AG09309 (cell line): ENCODE results near the gene TOMT.
A peak's percentile ranks its signal among the peaks of the same experiment; 100 is the strongest.
"Not testable (repeated sequence)": the region's sequence is repeated elsewhere in the genome, so short reads cannot be mapped to it uniquely, and the experiment has no call there.

ENCODE experiments used
- DNase-seq: peaks from one replicate; pipeline ENCODE4 v3.0.0-alpha.2; 2010; ENCODE audit warnings: low read depth
- H3K4me3 ChIP-seq: 2 replicates; pipeline ENCODE4 v1.5.1; 2011; ENCODE audit warnings: mild to moderate bottlenecking, low read depth, low read length, moderate library complexity; ENCODE audit not compliant: control insufficient read depth
- TF ChIP-seq, protein P1 (sequence below): IDR thresholded peaks from 2 replicates; pipeline ENCODE4 v1.5.1; 2011; ENCODE audit warnings: mild to moderate bottlenecking, low read depth, low read length, inconsistent platforms; ENCODE audit not compliant: insufficient read depth, control insufficient read depth; ENCODE audit errors: missing control alignments

The TOMT gene

GRCh38 chr11:72135891-72136683 lies 30.4 kb downstream of the TOMT start:
- TF ChIP-seq, protein P1, sequence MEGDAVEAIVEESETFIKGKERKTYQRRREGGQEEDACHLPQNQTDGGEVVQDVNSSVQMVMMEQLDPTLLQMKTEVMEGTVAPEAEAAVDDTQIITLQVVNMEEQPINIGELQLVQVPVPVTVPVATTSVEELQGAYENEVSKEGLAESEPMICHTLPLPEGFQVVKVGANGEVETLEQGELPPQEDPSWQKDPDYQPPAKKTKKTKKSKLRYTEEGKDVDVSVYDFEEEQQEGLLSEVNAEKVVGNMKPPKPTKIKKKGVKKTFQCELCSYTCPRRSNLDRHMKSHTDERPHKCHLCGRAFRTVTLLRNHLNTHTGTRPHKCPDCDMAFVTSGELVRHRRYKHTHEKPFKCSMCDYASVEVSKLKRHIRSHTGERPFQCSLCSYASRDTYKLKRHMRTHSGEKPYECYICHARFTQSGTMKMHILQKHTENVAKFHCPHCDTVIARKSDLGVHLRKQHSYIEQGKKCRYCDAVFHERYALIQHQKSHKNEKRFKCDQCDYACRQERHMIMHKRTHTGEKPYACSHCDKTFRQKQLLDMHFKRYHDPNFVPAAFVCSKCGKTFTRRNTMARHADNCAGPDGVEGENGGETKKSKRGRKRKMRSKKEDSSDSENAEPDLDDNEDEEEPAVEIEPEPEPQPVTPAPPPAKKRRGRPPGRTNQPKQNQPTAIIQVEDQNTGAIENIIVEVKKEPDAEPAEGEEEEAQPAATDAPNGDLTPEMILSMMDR: no peak
- no peak for DNase-seq
- H3K4me3 ChIP-seq: no peak overlapping the region

GRCh38 chr11:72136684-72137262 lies 31.0 kb downstream of the TOMT start:
- TF ChIP-seq, protein P1: no peak
- DNase-seq: no peak
- no peak overlapping the region for H3K4me3 ChIP-seq

- no peak for DNase-seq
- TF ChIP-seq, protein P1: no peak
- no peak overlapping the region for H3K4me3 ChIP-seq
These were observed 33.2 kb downstream of the TOMT start for GRCh38 chr11:72138821-72139390.

DNA sequence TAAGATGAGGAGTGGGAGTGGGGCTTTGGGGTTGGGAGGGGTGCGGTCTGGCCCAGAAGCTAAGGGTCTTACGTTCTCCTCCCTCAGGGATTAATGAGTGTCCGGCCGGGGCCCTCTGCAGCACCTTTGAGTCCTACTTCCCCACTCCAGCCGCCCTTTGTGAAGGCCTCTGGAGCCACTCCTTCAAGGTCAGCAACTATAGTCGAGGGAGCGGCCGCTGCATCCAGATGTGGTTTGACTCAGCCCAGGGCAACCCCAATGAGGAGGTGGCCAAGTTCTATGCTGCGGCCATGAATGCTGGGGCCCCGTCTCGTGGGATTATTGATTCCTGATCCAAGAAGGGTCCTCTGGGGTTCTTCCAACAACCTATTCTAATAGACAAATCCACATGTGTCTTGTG lies 33.8 kb downstream of the TOMT start:
- DNase-seq: no peak
- no peak overlapping the region for H3K4me3 ChIP-seq
- TF ChIP-seq, protein P1: no peak

DNA sequence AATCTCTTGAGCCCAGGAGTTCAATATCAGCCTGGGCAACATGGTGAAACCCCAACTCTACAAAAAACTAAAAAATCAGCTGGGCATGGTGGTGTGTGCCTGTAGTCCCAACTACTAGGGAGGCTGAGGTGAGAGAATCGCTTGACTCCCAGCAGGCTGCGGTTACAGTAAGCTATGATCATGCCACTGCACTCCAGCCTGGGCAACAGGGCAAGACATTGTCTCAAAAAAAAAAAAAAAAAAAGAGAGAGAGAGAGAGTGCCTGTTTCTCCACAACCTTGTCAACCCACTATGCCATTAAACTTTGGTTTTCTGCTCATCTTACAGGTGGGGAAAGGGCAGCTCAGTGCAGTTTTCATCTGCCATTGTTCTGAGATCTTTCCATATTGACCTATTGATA lies 34.9 kb downstream of the TOMT start:
- TF ChIP-seq, protein P1: no peak
- H3K4me3 ChIP-seq: no peak overlapping the region

GRCh38 chr11:72141066-72141465 lies 35.3 kb downstream of the TOMT start:
- H3K4me3 ChIP-seq: no peak overlapping the region
- DNase-seq: peak; percentile 84
- TF ChIP-seq, protein P1: no peak

More for the DNA sequence above, 34.9 kb downstream of the TOMT start:
- no peak for DNase-seq

DNA sequence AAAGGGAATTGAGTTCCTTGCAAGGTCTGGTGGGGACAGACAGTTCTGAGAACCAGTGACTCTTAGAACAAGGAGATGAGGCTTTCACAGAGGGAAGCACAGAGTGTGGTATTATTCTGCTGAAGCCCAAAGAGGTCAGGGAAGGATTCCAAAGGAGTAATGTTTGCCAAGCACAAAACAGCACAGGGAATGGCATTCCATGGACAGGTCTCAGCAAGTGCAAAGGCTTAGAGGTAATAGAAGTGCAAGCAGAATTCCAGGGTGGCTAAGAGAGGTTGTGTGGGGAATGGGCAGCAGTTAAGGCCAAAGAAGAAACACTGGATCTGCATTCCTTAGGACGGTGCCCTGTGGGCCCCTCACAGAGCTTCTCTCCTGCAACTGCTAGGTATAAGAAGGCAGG lies 36.4 kb downstream of the TOMT start:
- DNase-seq, H3K4me3 ChIP-seq: not testable (repeated sequence)

GRCh38 chr11:72142543-72142942 lies 36.8 kb downstream of the TOMT start:
- DNase-seq, H3K4me3 ChIP-seq: not testable (repeated sequence)
